GM19043 (cell line): Measurements from ENCODE around the gene ALG11.
"Not testable (repeated sequence)": the region's sequence is repeated elsewhere in the genome, so short reads cannot be mapped to it uniquely, and the experiment has no call there.

Experiments
- ATAC-seq: cut with Tn5 transposase; IDR thresholded peaks from one replicate; pipeline ENCODE4 v1.9.1; 2021; ENCODE audit warnings: low read depth; ENCODE audit not compliant: unreplicated experiment

ALG11 gene, protein sequence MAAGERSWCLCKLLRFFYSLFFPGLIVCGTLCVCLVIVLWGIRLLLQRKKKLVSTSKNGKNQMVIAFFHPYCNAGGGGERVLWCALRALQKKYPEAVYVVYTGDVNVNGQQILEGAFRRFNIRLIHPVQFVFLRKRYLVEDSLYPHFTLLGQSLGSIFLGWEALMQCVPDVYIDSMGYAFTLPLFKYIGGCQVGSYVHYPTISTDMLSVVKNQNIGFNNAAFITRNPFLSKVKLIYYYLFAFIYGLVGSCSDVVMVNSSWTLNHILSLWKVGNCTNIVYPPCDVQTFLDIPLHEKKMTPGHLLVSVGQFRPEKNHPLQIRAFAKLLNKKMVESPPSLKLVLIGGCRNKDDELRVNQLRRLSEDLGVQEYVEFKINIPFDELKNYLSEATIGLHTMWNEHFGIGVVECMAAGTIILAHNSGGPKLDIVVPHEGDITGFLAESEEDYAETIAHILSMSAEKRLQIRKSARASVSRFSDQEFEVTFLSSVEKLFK

GRCh38 chr13:52011632-52012511, at the start of gene ALG11:
Gene ALG11, plus strand, starts transcription at chr13:52012398. Its CDS starts 21 bp downstream, at chr13:52012419.
- ATAC-seq: peak; percentile 100

DNA sequence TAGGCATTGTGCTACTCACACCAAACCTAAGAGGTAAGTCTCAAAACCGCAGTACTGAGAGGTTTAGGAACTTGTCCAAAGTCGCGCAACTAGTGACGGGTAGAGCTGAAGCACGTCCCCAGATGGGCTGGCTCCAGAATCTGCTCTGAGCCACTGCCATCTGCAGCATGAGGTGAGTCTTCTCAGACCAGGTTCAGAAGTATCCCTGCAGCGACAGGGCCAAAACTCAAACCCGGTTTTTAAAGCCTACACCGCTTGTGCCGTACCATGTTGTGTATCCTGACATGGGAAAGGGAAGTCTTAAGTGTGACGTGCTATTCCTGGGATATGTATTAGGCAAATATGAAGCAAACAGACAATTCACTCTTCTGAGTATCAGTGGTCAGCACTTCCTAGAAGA, 46.0 kb upstream of the ALG11 start:
- no peak for ATAC-seq

DNA sequence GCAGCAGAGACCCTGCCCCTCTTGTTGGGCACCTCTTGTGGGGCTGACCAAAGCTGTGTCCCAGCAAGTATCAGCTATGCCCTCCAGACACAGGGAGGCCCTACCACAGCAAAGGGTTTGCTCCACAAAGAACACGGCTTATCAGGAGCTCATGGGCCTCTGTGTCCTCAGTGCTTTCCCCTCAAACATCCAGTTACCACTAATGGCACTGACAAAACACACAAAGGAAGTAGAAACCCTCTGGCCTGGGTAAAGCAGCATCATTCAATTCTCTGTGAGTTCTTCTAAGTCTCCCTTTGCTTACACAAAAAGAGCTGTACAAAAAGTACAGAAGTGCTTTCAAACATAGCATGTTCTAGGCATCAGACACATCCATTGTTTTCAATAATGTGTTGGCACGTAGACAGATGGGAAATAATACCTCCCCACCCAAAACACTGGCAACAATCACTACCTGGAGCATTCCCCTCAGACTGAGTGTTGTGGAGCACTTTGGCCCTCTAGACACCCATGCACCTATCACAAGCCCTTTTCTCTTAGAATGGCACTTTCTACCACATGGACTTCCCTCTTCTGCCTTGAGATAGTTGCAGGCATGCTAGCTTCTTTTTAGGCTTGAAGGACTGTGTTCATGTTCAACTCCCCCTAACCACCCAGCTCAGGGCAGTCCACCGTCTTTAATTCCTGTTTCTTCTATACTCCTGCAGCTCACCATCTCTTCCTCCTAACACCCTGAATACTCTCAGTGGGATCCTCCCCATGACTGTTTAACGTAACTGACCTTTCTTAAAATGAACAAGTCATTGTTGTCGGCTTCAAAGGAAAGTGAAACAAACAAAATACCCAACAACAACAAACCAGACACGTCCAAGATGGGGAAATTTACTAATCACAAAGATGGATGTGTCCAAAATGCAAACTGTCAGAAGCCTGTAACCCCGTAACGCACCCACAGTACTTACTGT, 44.4 kb upstream of the ALG11 start:
- ATAC-seq: no peak

GRCh38 chr13:51970349-51970748, 41.8 kb upstream of the ALG11 start:
- ATAC-seq: no peak

- ATAC-seq: no peak
These were observed 40.4 kb upstream of the ALG11 start for GRCh38 chr13:51971520-51972426.

DNA sequence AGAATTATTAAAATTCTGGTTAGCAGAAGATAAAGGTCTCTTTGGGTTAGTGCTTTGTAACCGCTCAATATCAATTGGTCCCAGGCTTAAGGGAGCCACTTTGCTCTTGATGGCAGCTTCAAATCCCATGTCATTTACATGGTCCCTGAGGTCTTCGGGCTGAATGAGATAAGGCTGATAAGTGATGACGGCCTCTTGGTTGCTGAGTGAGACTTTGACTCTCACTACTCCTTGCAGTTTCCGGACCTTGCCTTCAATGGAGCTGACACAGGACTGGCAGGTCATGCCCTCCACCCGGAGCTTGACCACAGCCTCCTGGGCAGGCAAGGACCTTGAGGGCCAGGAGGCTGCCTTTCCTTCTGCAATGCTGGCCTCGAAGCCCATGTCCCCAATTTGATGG, 37.7 kb upstream of the ALG11 start:
- no peak for ATAC-seq

DNA sequence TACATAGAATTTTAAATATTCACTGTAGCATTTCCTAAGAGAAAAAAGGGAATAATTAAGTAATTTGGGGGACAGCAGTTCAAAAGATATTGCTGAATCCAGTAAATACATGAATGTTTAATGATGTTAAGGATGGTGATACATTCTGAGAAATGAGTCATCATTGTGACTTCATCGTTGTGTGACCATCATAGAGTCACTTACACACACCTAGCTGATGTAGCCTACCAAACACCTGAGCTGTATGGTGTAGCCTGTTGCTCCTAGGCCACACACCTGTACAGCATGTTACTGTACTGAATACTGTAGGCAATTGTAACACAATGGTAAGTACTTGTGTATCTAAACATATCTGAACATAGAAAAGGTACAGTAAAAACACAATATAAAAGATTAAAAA, 35.8 kb upstream of the ALG11 start:
- no peak for ATAC-seq

GRCh38 chr13:51976890-51977289, 35.3 kb upstream of the ALG11 start:
- ATAC-seq: no peak

DNA sequence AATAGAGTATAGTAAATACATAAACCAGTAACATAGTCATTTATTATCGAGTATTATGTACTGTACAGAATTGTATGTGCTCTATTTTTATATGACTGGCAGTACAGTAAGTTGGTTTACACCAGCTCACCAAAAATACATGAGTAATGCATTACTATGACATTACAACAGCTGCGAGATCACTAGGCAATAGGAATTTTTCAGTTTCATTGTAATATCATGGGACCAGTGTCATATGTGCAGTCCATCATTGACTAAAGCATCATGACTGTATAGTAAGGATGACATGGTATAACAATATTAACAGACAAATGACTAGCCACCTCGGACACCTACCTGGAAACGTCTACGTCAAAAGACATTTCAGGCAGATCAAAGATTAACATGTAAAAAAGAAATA, 34.6 kb upstream of the ALG11 start:
- no peak for ATAC-seq

- ATAC-seq: no peak
These were observed 33.2 kb upstream of the ALG11 start for GRCh38 chr13:51978796-51979556.

GRCh38 chr13:51980908-51981307, 31.3 kb upstream of the ALG11 start:
- ATAC-seq: no peak

- ATAC-seq: no peak
These were observed 30.8 kb upstream of the ALG11 start for GRCh38 chr13:51981355-51981754.

DNA sequence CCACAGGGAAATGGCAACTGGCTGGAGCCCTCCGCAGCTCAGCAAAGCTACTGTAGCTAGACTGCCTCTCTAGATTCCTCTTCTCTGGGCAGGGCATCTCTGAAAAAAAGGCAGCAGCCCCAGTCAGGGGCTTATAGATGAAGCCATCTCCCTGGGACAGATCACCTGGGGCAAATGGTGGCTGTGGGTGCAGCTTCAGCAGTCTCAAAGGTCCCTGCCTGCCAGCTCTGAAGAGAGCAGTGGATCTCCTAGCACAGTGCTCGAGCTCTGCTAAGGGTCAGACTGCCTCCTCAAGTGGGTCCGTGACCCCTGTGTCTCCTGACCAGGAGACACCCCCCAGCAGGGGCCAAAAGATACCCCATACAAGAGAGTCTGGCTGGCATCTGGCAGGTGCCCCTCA, 28.9 kb upstream of the ALG11 start:
- ATAC-seq: not testable (repeated sequence)

- ATAC-seq: not testable (repeated sequence)
These were observed 27.3 kb upstream of the ALG11 start for GRCh38 chr13:51984904-51985303.

- no peak for ATAC-seq
These were observed 23.1 kb upstream of the ALG11 start for GRCh38 chr13:51988988-51989618.

DNA sequence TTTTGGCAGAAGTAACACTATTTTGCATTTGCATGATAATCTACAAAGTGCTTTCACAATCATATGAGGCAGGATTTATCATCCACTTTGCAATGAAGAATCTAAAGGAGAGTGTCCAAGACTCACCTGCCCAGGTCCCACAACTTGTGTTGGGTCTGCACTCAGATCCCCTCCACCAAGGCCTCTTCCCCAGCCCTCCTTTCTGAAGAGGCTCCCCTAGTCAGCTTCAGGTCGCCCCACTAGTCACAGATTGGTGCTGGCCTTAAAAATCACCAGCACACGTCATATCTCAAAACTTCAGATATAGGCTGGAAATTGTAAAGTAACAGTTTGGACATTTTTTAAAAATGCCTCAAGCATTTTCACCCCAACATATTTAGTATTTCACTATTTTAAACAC, 18.5 kb upstream of the ALG11 start:
- no peak for ATAC-seq

DNA sequence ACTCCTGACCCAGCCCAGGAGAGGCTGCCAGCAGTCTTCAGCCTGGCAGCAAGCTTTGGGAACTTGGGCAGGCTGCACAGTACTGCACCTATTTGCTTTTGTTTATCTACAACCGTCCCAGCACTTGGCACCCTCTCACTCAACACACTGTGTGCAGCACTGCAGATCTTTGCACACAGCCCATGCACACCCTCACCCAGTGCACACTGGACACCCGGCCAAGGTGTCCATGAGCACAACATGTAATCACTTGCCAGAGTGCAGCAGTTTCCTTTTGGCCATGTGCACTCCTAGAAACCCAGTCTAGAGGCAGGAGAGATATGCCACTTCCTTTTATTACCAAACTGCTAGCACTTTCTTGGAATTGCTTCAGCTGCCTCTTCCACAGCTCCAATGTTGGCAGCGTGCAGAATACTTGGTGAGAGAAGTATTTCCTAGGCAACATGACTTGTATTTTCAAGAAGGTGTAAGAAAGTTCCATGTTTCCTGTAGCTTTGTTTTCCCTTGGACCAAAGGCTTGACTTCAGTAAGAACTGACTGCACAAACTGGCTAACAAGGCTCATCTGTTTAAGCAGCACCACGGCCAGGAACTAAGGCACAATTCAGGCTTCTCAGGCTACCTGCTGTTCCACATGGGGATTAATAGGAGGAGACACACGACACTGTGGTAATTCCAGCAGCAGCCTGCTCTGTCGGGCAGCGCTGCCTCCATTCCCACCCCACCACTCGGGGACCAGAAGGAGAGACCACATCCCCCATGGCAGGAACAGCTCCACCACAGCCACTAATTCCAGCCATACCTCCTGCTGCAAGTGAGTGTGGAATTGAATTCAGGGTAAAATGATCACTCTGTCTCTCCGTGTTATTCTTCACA, 16.3 kb upstream of the ALG11 start:
- no peak for ATAC-seq
